ENCODE results near the gene NFIC.

DNA sequence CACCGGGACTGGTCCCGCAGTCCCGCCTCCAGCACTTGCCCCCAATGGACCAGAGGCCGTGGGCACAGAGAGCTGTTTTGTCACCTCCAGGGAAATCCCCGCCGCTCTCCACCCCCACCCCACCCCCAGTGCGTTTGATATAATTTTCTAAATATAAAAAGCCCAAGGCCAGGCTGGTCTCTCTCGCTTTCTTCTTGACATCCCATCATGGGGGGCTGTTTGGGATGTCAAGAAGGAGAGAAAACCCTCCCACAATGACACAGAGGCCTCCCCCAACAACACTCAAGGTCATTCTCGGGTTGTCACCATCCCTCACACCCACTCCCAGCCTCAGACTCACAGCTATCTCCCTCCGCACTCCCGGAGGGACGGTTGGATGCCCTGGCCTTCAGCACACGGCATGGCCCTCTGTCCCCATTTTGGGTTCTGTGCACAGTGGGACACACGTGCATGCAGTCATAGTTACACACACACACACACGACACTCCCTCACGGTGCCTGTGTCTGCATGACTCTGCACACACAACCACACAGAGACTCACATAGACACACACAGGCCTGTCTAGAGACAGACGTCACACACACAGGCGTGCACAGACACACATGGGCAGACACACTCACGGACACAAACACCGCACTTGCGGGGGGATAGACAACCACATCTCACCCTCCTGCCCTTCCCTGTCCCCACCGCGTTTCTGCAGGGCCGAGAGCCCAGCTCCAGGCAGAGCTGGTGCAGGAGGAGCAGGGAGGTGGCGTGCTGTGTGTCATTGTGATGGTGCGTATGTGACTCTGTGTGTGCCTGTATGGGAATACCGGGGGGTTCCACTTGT lies 4.8 kb upstream of the NFIC start:
- TF ChIP-seq RXRA (IDR thresholded peaks at IDR 0.05; ENCODE audit: borderline replicate concordance, low read depth) (no peak), EP300 (IDR thresholded peaks at IDR 0.05; ENCODE audit: borderline replicate concordance in 1 of 2, low read depth in 1 of 2, low read length in 1 of 2) (no peak), CHD2 (IDR thresholded peaks at IDR 0.05; ENCODE audit: low read length, partially characterized antibody) (no peak), SIN3A (IDR thresholded peaks at IDR 0.05; ENCODE audit: borderline replicate concordance, low read depth, low read length) (no peak), RAD21 (IDR thresholded peaks at IDR 0.05; ENCODE audit: low read length) (no peak), EZH2phosphoT487 (IDR thresholded peaks at IDR 0.05; ENCODE audit: borderline replicate concordance, low read depth) (no peak)
- TF ChIP-seq, protein P1, sequence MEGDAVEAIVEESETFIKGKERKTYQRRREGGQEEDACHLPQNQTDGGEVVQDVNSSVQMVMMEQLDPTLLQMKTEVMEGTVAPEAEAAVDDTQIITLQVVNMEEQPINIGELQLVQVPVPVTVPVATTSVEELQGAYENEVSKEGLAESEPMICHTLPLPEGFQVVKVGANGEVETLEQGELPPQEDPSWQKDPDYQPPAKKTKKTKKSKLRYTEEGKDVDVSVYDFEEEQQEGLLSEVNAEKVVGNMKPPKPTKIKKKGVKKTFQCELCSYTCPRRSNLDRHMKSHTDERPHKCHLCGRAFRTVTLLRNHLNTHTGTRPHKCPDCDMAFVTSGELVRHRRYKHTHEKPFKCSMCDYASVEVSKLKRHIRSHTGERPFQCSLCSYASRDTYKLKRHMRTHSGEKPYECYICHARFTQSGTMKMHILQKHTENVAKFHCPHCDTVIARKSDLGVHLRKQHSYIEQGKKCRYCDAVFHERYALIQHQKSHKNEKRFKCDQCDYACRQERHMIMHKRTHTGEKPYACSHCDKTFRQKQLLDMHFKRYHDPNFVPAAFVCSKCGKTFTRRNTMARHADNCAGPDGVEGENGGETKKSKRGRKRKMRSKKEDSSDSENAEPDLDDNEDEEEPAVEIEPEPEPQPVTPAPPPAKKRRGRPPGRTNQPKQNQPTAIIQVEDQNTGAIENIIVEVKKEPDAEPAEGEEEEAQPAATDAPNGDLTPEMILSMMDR (IDR thresholded peaks at IDR 0.05): no peak

All from SK-N-SH (cell line).